NCI-H526 treated with DMSO at 0.1 percent for 48 hours (cell line): ENCODE data around the gene UBR4.

ENCODE experiments used
- DNase-seq: peaks from one replicate; lab custom pipeline; 2025; lab: John Stamatoyannopoulos, UW

Gene UBR4

GRCh38 chr1:19055001-19055400 is 155.1 kb downstream of the UBR4 start:
- no peak for DNase-seq

GRCh38 chr1:19054216-19054615 is 155.8 kb downstream of the UBR4 start:
- DNase-seq: no peak

- DNase-seq: no peak
Measured at GRCh38 chr1:19053486-19053885, 156.6 kb downstream of the UBR4 start.

- no peak for DNase-seq
Measured at GRCh38 chr1:19049798-19050197, 160.3 kb downstream of the UBR4 start.

- DNase-seq: no peak
Measured at GRCh38 chr1:19049128-19049768, 160.8 kb downstream of the UBR4 start.

GRCh38 chr1:19046972-19047731 is 162.9 kb downstream of the UBR4 start:
- no peak for DNase-seq

GRCh38 chr1:19045898-19046880 is 163.9 kb downstream of the UBR4 start:
- DNase-seq: no peak

- no peak for DNase-seq
Measured at GRCh38 chr1:19044975-19045831, 164.9 kb downstream of the UBR4 start.

- no peak for DNase-seq
Measured at GRCh38 chr1:19044471-19044870, 165.6 kb downstream of the UBR4 start.

GRCh38 chr1:19043579-19044443 is 166.3 kb downstream of the UBR4 start:
- DNase-seq: no peak

- no peak for DNase-seq
Measured at GRCh38 chr1:19042675-19043578, 167.1 kb downstream of the UBR4 start.

GRCh38 chr1:19040010-19040680 is 169.9 kb downstream of the UBR4 start:
- no peak for DNase-seq

- no peak for DNase-seq
Measured at GRCh38 chr1:19038732-19039131, 171.3 kb downstream of the UBR4 start.

- no peak for DNase-seq
Measured at GRCh38 chr1:19038096-19038495, 172.0 kb downstream of the UBR4 start.

- DNase-seq: no peak
Measured at GRCh38 chr1:19037659-19038058, 172.4 kb downstream of the UBR4 start.

- DNase-seq: no peak
Measured at GRCh38 chr1:19036813-19037605, 173.1 kb downstream of the UBR4 start.

GRCh38 chr1:19036041-19036812 is 173.8 kb downstream of the UBR4 start:
- no peak for DNase-seq
